ENCODE results near the gene FNTB. TPM values are rescaled to one million over a fixed set of nuclear protein-coding genes. Genes with fewer than 3 reads are reported as not detected.

Gene FNTB
- total and polyA plus RNA-seq, 9 donors, result 11.7 to 22.9 (median 20.2) TPM

- H3K36me3 ChIP-seq (ENCODE audit: control insufficient read depth, insufficient read depth, low read length), result peaks cover 47% of the 10 kb centered on the region
- no peak overlapping the region for H3K27ac ChIP-seq (ENCODE audit: low read length)
- peaks cover 4% of the 10 kb centered on the region for H3K4me1 ChIP-seq (ENCODE audit: control insufficient read depth, insufficient read depth, low read length)
- H3K4me3 ChIP-seq (ENCODE audit: low read length), result no peak overlapping the region
- H3K27me3 ChIP-seq (ENCODE audit: control insufficient read depth, insufficient read depth, low read length), result no peaks in the 10 kb centered on the region
- no peak for DNase-seq
- H3K9me3 ChIP-seq (replicated peaks; ENCODE audit: control insufficient read depth, low read depth, low read length), result no peaks in the 10 kb centered on the region
Measured at GRCh38 chr14:64951724-64952123, 35.0 kb upstream of the FNTB start.

- WGBS (ENCODE audit: insufficient coverage), result 100% methylated on average over 1 of the region's 7 CpGs
- no peak for DNase-seq
- H3K4me3 ChIP-seq (ENCODE audit: low read length), result no peak overlapping the region
- H3K27ac ChIP-seq (ENCODE audit: low read length), result no peak overlapping the region
- peaks cover 4% of the 10 kb centered on the region for H3K4me1 ChIP-seq (ENCODE audit: control insufficient read depth, insufficient read depth, low read length)
- no peaks in the 10 kb centered on the region for H3K27me3 ChIP-seq (ENCODE audit: control insufficient read depth, insufficient read depth, low read length)
- H3K9me3 ChIP-seq (replicated peaks; ENCODE audit: control insufficient read depth, low read depth, low read length), result no peaks in the 10 kb centered on the region
- peaks cover 41% of the 10 kb centered on the region for H3K36me3 ChIP-seq (ENCODE audit: control insufficient read depth, insufficient read depth, low read length)
Measured at GRCh38 chr14:64952598-64953309, 33.9 kb upstream of the FNTB start.

DNA sequence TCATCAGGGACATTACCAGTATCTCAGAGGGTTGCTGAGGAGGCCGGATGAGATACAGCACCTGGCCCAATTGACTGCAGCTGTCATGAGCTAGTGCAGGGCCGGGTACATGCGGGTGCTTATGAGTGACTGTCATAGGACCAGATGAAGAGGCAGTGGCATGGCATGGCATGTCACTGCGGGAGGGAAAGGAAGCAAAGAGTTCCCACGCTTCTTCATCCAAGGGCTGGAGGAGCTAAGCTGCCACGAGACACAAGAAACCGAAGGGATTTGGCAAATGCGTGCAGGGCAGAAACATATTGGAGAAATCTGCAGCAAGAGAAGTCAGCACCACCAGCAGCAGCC lies 33.4 kb upstream of the FNTB start:
- Histone ChIP-seq H3K4me1 (ENCODE audit: control insufficient read depth, insufficient read depth, low read length) (peaks cover 4% of the 10 kb centered on the region), H3K4me3 (ENCODE audit: low read length) (no peak overlapping the region), H3K27ac (ENCODE audit: low read length) (no peak overlapping the region), H3K9me3 (replicated peaks; ENCODE audit: control insufficient read depth, low read depth, low read length) (no peaks in the 10 kb centered on the region), H3K36me3 (ENCODE audit: control insufficient read depth, insufficient read depth, low read length) (peaks cover 36% of the 10 kb centered on the region), H3K27me3 (ENCODE audit: control insufficient read depth, insufficient read depth, low read length) (no peaks in the 10 kb centered on the region)
- 90% methylated on average over 8 of the region's 8 CpGs for WGBS (ENCODE audit: insufficient coverage)
- no peak for DNase-seq

DNA sequence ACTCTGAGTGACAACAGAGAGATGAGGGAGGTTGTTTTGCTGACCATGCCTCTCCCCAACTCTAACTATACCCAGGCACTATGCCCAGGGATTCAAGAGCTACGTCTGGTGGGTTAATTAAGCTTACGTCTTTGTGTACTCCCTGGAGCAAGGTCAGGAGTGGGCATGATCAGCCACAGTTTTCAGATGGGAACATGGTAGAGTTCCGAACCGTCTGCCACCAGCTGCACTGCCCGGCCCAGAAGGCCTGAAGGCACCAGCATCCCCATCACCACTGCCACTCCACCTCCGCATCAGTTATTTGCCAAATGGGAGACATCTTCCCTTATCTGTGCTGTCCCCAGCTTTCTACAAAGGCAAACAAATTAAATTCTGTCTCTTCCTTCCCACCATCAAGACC lies 33.0 kb upstream of the FNTB start:
- Histone ChIP-seq H3K9me3 (replicated peaks; ENCODE audit: control insufficient read depth, low read depth, low read length) (no peaks in the 10 kb centered on the region), H3K36me3 (ENCODE audit: control insufficient read depth, insufficient read depth, low read length) (peaks cover 36% of the 10 kb centered on the region), H3K27ac (ENCODE audit: low read length) (no peak overlapping the region), H3K27me3 (ENCODE audit: control insufficient read depth, insufficient read depth, low read length) (no peaks in the 10 kb centered on the region), H3K4me1 (ENCODE audit: control insufficient read depth, insufficient read depth, low read length) (peaks cover 4% of the 10 kb centered on the region), H3K4me3 (ENCODE audit: low read length) (no peak overlapping the region)
- WGBS (ENCODE audit: insufficient coverage), result 86% methylated on average over 2 of the region's 6 CpGs
- DNase-seq, result no peak

DNA sequence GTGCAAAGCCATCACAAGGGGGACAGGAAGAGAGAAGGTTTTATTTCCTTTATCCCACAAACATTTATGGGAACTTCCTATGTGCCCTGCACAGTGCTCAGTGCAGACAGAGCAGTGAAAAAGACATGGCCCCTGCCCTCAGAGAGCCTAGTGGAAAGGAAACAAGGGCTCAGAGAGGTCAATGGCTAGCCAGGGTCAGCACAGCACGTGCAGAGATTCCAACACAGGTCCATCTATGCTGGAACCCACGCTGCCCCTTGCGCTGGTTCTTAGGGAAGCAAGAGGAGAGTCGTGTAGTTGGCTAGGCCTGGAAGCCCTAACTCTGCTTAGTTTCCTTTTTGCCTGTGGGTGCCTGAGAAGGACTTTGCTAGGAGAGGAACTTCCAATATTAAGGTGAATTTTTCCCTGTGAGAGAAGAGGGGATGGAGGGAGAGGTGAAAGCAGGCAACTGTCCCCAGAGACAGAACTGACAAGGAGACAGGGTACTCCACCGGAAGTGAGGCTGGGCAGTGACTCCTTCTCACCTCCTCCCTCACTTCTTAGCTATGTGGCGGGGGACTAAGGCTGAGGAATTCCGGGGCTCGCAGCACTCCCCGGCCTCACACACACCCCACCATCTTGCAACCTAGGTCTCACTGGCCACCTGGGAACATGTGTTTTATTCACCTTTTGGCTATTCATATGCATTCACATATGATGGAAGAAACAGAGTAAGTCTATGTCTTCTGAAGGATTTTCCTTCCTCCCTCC lies 32.0 kb upstream of the FNTB start:
- Histone ChIP-seq H3K36me3 (ENCODE audit: control insufficient read depth, insufficient read depth, low read length) (peaks cover 32% of the 10 kb centered on the region), H3K4me3 (ENCODE audit: low read length) (no peak overlapping the region), H3K27me3 (ENCODE audit: control insufficient read depth, insufficient read depth, low read length) (no peaks in the 10 kb centered on the region), H3K27ac (ENCODE audit: low read length) (no peak overlapping the region), H3K4me1 (ENCODE audit: control insufficient read depth, insufficient read depth, low read length) (peaks cover 4% of the 10 kb centered on the region), H3K9me3 (replicated peaks; ENCODE audit: control insufficient read depth, low read depth, low read length) (no peaks in the 10 kb centered on the region)
- DNase-seq, result no peak
- no CpG with 5 or more reads among the region's 9 CpGs for WGBS (ENCODE audit: insufficient coverage)

- WGBS (ENCODE audit: insufficient coverage), result 52% methylated on average over 6 of the region's 6 CpGs
Measured at GRCh38 chr14:64955297-64955696, 31.4 kb upstream of the FNTB start.

GRCh38 chr14:64956697-64957406 lies 29.8 kb upstream of the FNTB start:
- Histone ChIP-seq H3K36me3 (ENCODE audit: control insufficient read depth, insufficient read depth, low read length) (peaks cover 16% of the 10 kb centered on the region), H3K27ac (ENCODE audit: low read length) (no peak overlapping the region), H3K4me3 (ENCODE audit: low read length) (no peak overlapping the region), H3K27me3 (ENCODE audit: control insufficient read depth, insufficient read depth, low read length) (no peaks in the 10 kb centered on the region), H3K9me3 (replicated peaks; ENCODE audit: control insufficient read depth, low read depth, low read length) (no peaks in the 10 kb centered on the region), H3K4me1 (ENCODE audit: control insufficient read depth, insufficient read depth, low read length) (peaks cover 20% of the 10 kb centered on the region)
- DNase-seq, result no peak
- WGBS (ENCODE audit: insufficient coverage), result 100% methylated on average over 1 of the region's 8 CpGs

More at GRCh38 chr14:64955297-64955696, 31.4 kb upstream of the FNTB start:
- Histone ChIP-seq H3K27ac (ENCODE audit: low read length) (no peak overlapping the region), H3K36me3 (ENCODE audit: control insufficient read depth, insufficient read depth, low read length) (peaks cover 27% of the 10 kb centered on the region), H3K4me3 (ENCODE audit: low read length) (no peak overlapping the region), H3K27me3 (ENCODE audit: control insufficient read depth, insufficient read depth, low read length) (no peaks in the 10 kb centered on the region), H3K9me3 (replicated peaks; ENCODE audit: control insufficient read depth, low read depth, low read length) (no peaks in the 10 kb centered on the region), H3K4me1 (ENCODE audit: control insufficient read depth, insufficient read depth, low read length) (peaks cover 7% of the 10 kb centered on the region)
- DNase-seq, result no peak

GRCh38 chr14:64958201-64958600 lies 28.5 kb upstream of the FNTB start:
- no peak for DNase-seq
- Histone ChIP-seq H3K4me1 (ENCODE audit: control insufficient read depth, insufficient read depth, low read length) (peaks cover 17% of the 10 kb centered on the region), H3K27me3 (ENCODE audit: control insufficient read depth, insufficient read depth, low read length) (no peaks in the 10 kb centered on the region), H3K36me3 (ENCODE audit: control insufficient read depth, insufficient read depth, low read length) (peaks cover 13% of the 10 kb centered on the region), H3K4me3 (ENCODE audit: low read length) (no peak overlapping the region), H3K27ac (ENCODE audit: low read length) (no peak overlapping the region), H3K9me3 (replicated peaks; ENCODE audit: control insufficient read depth, low read depth, low read length) (no peaks in the 10 kb centered on the region)
- WGBS (ENCODE audit: insufficient coverage), result 80% methylated on average over 1 of the region's 2 CpGs

GRCh38 chr14:64958743-64959142 lies 28.0 kb upstream of the FNTB start:
- H3K9me3 ChIP-seq (replicated peaks; ENCODE audit: control insufficient read depth, low read depth, low read length), result no peaks in the 10 kb centered on the region
- no peak overlapping the region for H3K27ac ChIP-seq (ENCODE audit: low read length)
- peaks cover 17% of the 10 kb centered on the region for H3K4me1 ChIP-seq (ENCODE audit: control insufficient read depth, insufficient read depth, low read length)
- WGBS (ENCODE audit: insufficient coverage), result 82% methylated on average over 4 of the region's 5 CpGs
- no peak for DNase-seq
- H3K36me3 ChIP-seq (ENCODE audit: control insufficient read depth, insufficient read depth, low read length), result peaks cover 12% of the 10 kb centered on the region
- H3K4me3 ChIP-seq (ENCODE audit: low read length), result no peak overlapping the region
- H3K27me3 ChIP-seq (ENCODE audit: control insufficient read depth, insufficient read depth, low read length), result no peaks in the 10 kb centered on the region

DNA sequence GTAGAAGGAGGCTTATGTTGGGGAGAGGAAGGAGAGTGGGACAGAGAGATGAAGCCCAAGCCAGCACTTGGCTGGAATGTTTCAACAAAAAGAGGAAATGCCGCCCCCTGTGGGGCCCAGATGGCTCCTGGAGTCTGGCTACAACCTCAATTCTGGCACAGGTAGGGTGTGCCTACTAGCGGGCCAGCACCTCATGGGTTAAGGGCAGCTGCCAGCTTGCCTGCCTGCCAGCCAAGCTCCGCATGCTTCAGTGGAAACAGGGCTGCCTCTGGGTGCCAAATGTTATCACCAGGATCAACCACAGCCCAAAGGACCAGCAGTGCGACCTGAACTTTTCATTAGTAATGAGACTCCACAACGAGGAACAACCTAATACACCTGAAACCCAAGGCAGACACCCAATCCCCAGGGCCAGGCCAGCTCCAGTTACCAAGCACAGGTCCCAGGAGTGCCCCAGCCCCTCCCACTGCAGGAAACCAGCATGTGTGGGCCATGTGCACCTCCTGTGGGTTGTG lies 25.9 kb upstream of the FNTB start:
- Histone ChIP-seq H3K27me3 (ENCODE audit: control insufficient read depth, insufficient read depth, low read length) (no peaks in the 10 kb centered on the region), H3K27ac (ENCODE audit: low read length) (no peak overlapping the region), H3K4me1 (ENCODE audit: control insufficient read depth, insufficient read depth, low read length) (peaks cover 17% of the 10 kb centered on the region), H3K4me3 (ENCODE audit: low read length) (no peak overlapping the region), H3K9me3 (replicated peaks; ENCODE audit: control insufficient read depth, low read depth, low read length) (no peaks in the 10 kb centered on the region), H3K36me3 (ENCODE audit: control insufficient read depth, insufficient read depth, low read length) (peaks cover 7% of the 10 kb centered on the region)
- peak; percentile 30 for DNase-seq
- WGBS (ENCODE audit: insufficient coverage), result 40% methylated on average over 4 of the region's 5 CpGs

Measured in muscle of leg (tissue), 11 donors.